GM18867 (cell line): ENCODE measurements around the gene KRT80.

Experiments used
- ATAC-seq: cut with Tn5 transposase; IDR thresholded peaks from one replicate; pipeline ENCODE4 v1.9.1; 2021; ENCODE audit warnings: mild to moderate bottlenecking, moderate library complexity; ENCODE audit not compliant: unreplicated experiment

Gene KRT80

GRCh38 chr12:52211716-52212585 is 20.1 kb upstream of the KRT80 start:
- no peak for ATAC-seq

- no peak for ATAC-seq
Measured at GRCh38 chr12:52210925-52211650, 19.3 kb upstream of the KRT80 start.

GRCh38 chr12:52210186-52210924 is 18.5 kb upstream of the KRT80 start:
- no peak for ATAC-seq

DNA sequence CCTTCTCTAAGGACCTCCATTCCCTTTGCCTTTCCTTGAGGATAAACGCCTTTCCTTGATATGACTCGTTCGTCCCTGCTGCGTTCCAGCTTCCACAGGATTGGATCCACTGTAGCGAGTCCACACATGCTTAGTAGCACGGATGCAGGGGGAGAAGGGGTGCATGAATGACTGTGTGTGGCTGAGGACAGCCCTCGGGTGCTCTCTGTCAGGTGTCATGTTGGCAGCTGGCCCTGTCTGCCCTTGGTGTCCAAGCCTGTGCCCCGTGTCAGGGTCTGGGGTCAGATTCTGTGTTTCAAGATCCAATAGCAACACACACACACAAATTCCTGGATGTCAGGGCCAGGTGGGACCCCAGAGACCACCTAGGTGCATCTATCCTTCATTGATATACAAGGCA is 17.5 kb upstream of the KRT80 start:
- ATAC-seq, result no peak

- no peak for ATAC-seq
Measured at GRCh38 chr12:52208424-52209165, 16.8 kb upstream of the KRT80 start.

GRCh38 chr12:52207895-52208294 is 16.1 kb upstream of the KRT80 start:
- ATAC-seq, result no peak

DNA sequence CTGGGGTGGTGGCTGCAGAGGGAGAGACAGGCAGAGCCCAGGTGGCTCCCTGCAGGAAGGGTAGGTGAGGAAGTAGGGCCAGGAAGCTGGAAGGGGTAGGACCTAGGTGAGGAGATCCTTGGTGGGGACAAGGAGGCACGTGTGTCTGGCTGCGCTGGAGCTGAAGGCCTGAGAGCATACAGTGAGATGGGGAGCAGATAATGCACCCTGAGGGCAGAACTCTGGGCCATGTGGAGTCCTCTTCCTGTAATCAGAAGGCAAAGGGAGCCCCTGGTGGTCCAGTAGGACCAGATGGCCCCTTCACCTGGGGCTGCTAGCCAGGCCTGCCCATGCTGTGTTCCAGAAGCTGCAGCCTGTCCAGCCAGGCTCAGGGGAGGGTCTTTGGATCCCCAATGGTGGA is 15.3 kb upstream of the KRT80 start:
- ATAC-seq, result no peak

- no peak for ATAC-seq
Measured at GRCh38 chr12:52206304-52207040, 14.7 kb upstream of the KRT80 start.

- no peak for ATAC-seq
Measured at GRCh38 chr12:52205612-52206303, 13.9 kb upstream of the KRT80 start.

GRCh38 chr12:52204931-52205505 is 13.2 kb upstream of the KRT80 start:
- ATAC-seq, result no peak

DNA sequence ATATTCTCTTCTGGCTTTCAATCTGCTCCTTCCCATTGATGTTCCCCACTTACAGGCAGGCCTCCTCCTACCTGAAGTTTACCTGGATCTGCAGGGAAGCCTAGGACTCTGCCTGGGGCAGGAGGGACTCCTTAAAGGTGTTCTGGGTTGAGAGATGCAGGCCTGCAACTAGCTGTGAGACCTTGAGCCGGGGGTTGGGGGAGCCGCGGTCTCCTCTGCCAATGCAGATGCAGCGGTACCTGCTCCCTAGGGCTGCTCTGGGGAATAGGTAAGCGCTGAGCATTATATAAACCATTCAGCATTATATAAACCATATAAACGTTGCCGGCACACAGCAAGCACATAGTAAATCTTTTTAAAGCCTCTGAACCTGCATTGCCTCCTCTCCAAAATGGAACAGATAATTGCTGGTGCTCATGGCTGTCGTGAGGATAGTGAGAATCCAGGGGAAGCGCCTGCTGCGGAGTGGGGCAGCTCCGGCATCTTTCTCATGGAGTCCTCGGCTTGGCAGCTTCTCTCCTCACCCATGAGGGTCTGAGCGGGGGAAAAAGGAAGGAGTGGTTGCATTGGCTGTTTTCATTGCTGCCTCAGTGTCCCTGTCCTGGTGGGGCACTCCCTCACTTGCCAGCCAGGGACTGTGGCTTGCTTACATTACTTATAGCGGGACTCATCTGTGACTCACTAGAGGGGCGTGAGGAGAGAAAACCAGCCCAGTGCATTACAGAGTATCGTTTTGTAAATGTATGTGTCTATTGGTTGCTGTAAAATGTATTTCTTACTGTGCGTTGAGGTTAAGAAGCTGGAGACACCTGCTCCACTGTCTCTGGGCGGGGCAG is 12.5 kb upstream of the KRT80 start:
- no peak for ATAC-seq

DNA sequence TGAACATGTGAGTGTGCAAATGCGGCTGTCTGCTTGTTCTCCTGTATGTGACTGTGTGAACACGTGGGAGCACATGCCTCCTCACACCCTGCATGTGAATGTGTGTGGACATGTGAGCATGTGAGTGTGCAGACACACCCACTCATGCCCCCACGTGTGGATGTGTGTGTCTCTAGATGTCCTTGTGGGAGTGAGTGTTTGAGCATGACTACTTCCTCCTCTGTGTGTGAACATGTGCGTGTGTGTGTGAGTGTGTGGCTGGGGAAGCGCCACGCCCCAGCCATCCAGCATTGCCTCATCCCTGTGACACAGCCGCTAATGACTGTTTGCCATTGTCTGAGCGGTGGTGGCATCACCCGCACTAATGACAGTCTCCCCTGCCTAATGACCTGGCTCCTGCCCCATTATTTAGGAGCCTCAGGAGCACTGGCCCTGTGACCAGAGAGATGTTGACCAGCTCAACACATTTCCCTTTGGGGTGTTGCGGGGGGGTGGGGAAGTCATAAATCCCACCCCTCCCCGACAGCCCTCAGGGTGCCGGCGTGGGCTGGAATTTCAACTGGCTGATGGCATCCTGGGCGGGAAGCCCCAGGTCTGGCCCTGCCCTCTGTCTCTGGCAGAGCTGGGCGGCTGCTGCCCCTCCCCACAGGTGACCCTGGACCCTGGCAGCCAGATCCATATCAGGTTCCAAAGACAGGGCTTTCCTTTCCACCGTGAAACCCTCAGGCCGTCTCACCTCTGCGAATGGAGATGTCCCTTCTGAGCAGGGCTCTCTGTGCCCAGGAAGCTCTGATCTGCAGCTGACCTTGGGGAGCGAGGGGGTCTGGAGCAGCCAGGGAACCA is 11.5 kb upstream of the KRT80 start:
- ATAC-seq, result no peak

GRCh38 chr12:52202361-52203078 is 10.7 kb upstream of the KRT80 start:
- ATAC-seq, result no peak

DNA sequence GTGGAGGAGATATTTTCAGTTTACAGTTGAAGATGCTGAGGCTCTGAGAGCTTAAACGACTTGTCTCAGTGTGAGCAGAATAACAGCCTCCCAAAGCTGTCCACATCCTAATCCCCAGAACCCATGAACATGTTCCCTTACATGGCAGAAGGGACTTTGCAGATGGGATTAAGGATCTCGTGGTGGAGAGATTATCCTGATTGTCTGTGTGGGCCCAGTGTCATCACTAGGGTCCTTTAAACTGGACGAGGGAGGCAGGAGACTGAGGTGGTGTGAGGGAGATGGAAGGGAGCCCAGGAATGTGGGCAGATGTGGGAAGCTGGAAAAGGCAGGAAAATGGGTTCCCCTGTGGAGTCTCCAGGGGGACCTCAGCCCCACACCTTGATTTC is 9.6 kb upstream of the KRT80 start:
- ATAC-seq, result no peak

- ATAC-seq, result no peak
Measured at GRCh38 chr12:52200781-52201450, 9.1 kb upstream of the KRT80 start.

DNA sequence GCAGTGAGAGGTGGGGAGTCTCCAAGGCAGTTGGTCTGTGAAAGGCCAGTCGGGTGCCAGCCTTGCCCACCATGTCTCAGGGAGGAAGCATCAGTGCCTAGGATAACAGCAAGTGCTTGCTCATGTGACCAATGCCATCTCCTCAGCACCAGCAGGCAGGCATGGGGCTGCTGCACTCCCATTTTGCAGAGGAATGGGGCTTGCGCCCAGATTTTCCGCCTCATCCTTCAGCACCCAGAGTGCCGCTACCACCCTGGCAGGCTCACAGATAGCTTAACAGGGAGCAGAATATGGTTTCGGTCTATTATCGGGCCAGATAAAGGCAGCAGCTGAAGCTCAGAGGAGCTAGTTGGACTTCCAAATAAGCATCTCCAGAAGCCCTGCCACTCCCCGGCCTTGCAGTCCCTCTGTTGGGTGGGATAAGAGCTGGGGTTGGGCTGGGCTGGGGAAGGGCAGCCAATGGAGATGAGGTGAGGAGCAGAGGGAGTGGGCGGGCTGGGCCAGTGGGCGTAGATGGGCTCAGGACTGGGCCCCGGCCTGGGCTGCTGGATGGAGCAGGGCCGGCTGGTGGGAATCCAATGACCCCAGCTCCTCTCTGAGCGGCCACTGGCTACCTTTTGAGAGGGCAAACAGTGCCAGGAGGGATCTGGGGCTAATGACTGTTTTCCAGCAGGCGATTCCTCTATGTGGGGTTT is 8.4 kb upstream of the KRT80 start:
- no peak for ATAC-seq
